GM18909 (cell line): ENCODE measurements around the gene GALR2.
A peak's percentile ranks its signal among the peaks of the same experiment; 100 is the strongest.
"Not testable (repeated sequence)": the region's sequence is repeated elsewhere in the genome, so short reads cannot be mapped to it uniquely, and the experiment has no call there.

ENCODE experiments used
- ATAC-seq: cut with Tn5 transposase; IDR thresholded peaks from one replicate; pipeline ENCODE4 v1.9.1; 2021; ENCODE audit warnings: mild to moderate bottlenecking; ENCODE audit not compliant: unreplicated experiment, poor library complexity

Gene GALR2

DNA sequence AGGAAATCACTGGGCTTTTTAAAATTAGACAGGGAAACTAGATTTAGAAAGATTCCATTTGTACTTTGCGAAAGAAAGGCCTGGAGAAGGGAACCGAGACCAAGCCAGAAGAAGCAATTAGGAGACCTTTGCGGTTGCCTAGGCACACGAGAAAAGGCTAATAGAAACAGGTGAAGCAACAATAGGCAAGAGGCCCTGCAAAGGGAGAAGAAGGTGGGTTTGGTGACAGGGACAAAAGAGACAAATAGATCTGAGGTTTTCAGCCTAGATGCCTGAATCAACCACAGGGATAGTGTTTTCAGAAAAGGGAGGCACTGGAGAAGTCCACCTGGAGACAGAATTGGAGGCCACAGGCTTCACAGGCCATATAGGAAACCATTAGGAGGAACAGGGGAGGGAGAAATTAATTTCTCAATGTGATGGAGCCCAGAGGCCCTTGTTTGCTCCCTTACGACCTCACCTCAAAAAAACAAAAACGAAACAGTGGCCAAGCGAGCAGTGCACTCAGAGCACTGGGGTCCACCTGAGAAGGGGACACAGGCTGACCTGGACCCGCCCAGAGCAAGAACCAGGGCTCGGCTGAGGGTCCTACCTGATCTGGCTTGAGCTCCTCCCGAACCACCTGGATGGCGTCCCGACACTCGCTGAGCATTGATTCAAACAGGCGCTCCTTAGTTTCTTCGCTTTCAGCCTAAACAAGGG lies 24.6 kb upstream of the GALR2 start:
- ATAC-seq, result no peak

- ATAC-seq, result no peak
Measured at GRCh38 chr17:76050538-76051467, 23.8 kb upstream of the GALR2 start.

- ATAC-seq, result no peak
Measured at GRCh38 chr17:76051561-76051960, 23.0 kb upstream of the GALR2 start.

- no peak for ATAC-seq
Measured at GRCh38 chr17:76053246-76054111, 21.1 kb upstream of the GALR2 start.

GRCh38 chr17:76054112-76054476 lies 20.5 kb upstream of the GALR2 start:
- no peak for ATAC-seq

DNA sequence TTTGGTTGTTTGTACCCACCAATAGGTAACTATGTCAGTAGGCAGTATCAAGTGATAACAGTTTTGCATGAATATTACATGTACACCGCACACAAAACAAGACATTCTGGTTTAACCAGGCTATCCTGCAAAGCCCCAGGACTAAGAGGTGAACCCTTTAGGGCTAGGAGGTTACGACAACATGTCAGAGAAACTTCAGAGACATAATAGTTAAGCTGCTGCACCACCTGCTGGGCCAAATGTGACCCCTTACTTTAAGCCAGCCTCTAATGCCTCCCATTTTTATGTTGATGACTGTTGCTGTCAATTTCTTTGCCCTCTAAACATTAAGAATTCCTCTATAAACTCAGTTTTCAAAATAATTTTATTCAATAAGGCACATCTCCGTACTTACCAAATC lies 17.7 kb upstream of the GALR2 start:
- ATAC-seq, result no peak

DNA sequence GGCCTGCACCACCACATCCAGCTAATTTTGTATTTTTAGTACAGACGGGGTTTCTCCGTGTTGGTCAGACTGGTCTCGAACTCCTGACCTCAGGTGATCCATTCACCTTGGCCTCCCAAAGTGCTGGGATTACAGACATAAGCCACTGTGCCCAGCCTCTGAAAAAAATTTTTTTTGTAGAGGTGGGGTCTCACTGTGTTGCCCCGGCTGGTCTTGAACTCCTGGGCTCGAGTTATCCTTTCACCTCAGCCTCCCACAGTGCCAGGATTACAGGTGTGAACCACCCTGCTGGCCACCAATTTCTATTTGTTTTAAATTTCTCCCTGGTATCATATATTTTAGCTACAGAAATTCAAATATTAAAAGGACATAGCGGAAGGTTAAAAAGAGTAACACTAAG lies 16.3 kb upstream of the GALR2 start:
- ATAC-seq, result not testable (repeated sequence)

DNA sequence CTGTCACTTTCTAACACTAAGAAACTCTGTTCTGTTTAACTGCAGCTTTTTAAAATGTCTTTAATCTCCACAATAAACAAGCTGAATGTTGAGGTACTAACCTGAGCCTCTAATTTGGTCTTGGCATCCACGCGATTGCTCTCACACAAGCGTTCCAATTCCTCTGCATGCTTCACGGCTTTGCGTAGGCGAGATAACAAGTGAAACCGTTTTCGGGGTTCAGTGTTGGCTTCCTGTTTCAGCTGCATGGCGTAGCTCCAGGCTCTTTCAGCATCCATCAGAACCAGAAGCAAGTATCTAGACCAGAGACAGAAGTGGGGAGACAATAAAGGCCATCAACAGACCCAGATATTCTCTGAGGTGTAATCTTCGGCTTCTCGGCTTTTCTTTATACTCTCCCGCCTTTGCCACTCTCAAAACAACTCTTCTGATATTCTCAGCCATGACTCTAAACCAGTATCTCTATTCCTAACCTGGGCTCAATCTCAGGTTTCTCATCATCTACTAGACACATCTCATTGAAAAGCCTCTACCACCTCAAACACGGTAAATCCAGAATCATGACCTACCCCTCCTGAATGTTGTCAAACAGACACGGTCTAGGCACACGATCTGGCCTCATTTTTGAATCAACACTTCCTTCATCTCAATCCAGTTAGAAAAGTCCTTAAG lies 10.6 kb upstream of the GALR2 start:
- ATAC-seq, result no peak

- no peak for ATAC-seq
Measured at GRCh38 chr17:76065775-76066174, 8.8 kb upstream of the GALR2 start.

GRCh38 chr17:76071531-76072147 lies 2.9 kb upstream of the GALR2 start:
- no peak for ATAC-seq

GRCh38 chr17:76072148-76072858 lies 2.3 kb upstream of the GALR2 start, which contains the start of gene SRP68:
TSS of gene SRP68 (minus strand) at chr17:76072517. CDS start at chr17:76072491, 26 bp downstream.
- peak; percentile 87 for ATAC-seq

DNA sequence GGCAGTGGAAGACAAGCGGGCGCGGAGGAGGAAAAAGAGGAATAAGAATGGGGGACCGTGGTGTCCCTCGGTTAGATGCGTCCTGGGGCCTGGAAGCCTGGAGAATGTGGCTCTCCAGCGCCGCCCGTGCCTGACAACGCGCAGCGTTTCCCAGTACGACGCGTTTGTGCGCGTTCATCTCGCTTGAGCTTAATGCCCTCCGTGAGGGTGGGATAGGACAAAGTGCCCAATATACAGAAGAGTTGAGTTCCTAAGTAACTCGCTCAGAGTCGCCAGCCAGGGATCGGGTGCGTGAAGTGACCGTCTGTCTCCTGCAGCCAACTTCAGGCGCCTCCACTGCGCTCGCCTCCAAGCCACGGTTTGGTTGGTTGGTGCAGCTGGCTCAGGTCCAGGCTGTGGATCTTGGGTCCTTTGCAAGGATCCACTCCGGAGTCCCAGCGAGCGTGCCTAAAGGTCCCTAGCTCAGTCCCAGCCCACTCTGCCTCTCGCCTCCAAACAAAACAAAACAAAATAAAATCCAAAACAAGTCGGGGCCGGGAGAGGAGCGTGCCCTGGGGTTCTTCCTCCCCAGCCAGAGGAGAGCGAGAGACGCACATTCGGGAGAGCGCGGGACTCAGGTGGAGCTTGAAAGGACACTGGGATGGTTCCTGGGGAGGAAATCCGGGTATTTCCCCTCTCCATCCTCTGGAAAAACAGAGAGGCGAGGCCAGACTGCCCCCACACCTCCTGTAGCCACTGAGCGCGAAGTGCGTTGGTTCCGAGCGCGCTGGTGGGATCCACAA lies 974 bp downstream of the GALR2 start:
- no peak for ATAC-seq

DNA sequence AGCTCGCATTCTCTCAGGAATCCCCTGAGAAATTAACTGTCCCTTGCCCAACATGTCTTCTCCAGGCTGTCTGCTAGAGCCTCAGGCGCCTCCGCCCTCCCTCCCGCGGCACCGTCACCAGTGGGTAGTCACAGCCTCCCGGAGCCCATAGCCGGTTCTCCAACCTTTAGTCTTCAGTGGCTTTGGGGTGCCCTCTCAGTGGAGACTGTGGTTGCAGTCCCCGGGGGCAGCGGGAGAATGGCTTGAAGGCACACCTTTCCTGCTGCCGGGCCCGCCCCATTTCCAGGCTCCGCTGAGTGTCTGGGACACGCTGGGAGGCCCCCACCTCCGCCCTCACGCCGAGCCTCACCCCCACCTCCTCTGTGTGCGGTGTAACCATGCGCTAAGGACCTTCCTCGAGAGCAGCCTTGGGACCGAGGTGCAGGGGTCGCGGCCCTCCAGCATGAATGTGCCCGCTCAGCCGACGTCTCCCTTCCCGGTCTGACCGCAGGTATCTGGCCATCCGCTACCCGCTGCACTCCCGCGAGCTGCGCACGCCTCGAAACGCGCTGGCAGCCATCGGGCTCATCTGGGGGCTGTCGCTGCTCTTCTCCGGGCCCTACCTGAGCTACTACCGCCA lies 1.7 kb downstream of the GALR2 start:
- no peak for ATAC-seq

DNA sequence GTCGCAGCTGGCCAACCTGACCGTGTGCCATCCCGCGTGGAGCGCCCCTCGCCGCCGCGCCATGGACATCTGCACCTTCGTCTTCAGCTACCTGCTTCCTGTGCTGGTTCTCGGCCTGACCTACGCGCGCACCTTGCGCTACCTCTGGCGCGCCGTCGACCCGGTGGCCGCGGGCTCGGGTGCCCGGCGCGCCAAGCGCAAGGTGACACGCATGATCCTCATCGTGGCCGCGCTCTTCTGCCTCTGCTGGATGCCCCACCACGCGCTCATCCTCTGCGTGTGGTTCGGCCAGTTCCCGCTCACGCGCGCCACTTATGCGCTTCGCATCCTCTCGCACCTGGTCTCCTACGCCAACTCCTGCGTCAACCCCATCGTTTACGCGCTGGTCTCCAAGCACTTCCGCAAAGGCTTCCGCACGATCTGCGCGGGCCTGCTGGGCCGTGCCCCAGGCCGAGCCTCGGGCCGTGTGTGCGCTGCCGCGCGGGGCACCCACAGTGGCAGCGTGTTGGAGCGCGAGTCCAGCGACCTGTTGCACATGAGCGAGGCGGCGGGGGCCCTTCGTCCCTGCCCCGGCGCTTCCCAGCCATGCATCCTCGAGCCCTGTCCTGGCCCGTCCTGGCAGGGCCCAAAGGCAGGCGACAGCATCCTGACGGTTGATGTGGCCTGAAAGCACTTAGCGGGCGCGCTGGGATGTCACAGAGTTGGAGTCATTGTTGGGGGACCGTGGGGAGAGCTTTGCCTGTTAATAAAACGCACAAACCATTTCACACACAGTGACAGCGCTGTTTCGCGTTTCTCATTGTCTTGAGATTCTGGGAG lies 2.4 kb downstream of the GALR2 start:
- no peak for ATAC-seq

DNA sequence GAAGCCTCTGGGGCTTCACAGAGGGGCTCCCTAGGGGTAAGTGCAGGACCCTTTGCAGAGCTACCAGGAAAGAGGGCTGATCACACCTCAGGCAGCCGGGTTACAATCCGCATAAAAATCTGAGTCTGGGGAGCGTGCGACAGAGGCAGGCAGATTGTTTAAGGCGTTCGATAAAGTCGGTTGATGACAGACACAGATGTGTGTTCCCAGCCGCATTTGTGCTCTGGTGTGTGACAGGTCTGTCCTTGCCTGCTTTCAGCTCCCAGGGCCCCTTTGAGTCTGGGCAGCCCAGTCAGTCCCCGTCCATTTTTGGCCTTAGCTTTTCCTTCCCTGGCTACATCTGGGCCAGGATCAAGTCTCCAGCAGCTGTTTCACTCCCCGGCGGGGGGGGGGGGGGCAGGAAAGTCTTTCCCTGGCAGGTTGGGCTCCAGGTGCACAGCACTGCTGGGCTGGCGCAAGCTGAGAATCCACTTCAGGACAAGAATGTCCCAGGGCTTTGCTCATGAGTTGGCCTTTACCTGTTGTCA lies 3.1 kb downstream of the GALR2 start:
- ATAC-seq, result no peak

- not testable (repeated sequence) for ATAC-seq
Measured at GRCh38 chr17:76078370-76078769, 3.8 kb downstream of the GALR2 start.
